8988T (cell line): Measurements from ENCODE around the gene PEX19.

ENCODE experiments used
- DNase-seq: peaks from one replicate; pipeline ENCODE4 v3.0.0; 2011

PEX19 gene

GRCh38 chr1:160277330-160277729, 7.6 kb downstream of the PEX19 start:
- no peak for DNase-seq

- DNase-seq: no peak
Observed at GRCh38 chr1:160271025-160271424, 13.9 kb downstream of the PEX19 start.

- no peak for DNase-seq
Observed at GRCh38 chr1:160267284-160267991, 17.5 kb downstream of the PEX19 start.

- DNase-seq: no peak
Observed at GRCh38 chr1:160264795-160265307, 20.1 kb downstream of the PEX19 start.

- peak; percentile 77 for DNase-seq
Observed at GRCh38 chr1:160261893-160262794, 22.8 kb downstream of the PEX19 start, which contains the start of gene DCAF8. Gene DCAF8, minus strand, starts transcription at chr1:160262549. Its CDS starts 18,541 bp downstream, at chr1:160244008.

- no peak for DNase-seq
Observed at GRCh38 chr1:160261556-160261892, 23.4 kb downstream of the PEX19 start.

- no peak for DNase-seq
Observed at GRCh38 chr1:160260406-160261382, 24.2 kb downstream of the PEX19 start.

GRCh38 chr1:160258177-160258798, 26.6 kb downstream of the PEX19 start:
- no peak for DNase-seq

GRCh38 chr1:160257411-160258015, 27.4 kb downstream of the PEX19 start:
- DNase-seq: no peak

GRCh38 chr1:160256396-160257046, 28.4 kb downstream of the PEX19 start:
- DNase-seq: no peak

GRCh38 chr1:160255781-160256300, 29.1 kb downstream of the PEX19 start:
- DNase-seq: no peak

- DNase-seq: peak; percentile 30
Observed at GRCh38 chr1:160251687-160252526, 33.0 kb downstream of the PEX19 start.

- DNase-seq: no peak
Observed at GRCh38 chr1:160251011-160251410, 33.9 kb downstream of the PEX19 start.

GRCh38 chr1:160247053-160247452, 37.9 kb downstream of the PEX19 start:
- DNase-seq: no peak

GRCh38 chr1:160245434-160245833, 39.5 kb downstream of the PEX19 start:
- DNase-seq: no peak

GRCh38 chr1:160244209-160244608, 40.7 kb downstream of the PEX19 start:
- no peak for DNase-seq

- DNase-seq: no peak
Observed at GRCh38 chr1:160243767-160244166, 41.2 kb downstream of the PEX19 start.

- DNase-seq: no peak
Observed at GRCh38 chr1:160239582-160240299, 45.2 kb downstream of the PEX19 start.

GRCh38 chr1:160238408-160238807, 46.5 kb downstream of the PEX19 start:
- DNase-seq: no peak
